Neural cell (in vitro differentiated cells): ENCODE results near the gene MED13L. TPM values are rescaled to one million over a fixed set of nuclear protein-coding genes. Genes with fewer than 3 reads are reported as not detected.

Experiments used
- H2AFZ ChIP-seq: fragments of 200-600, 300-800 bp; sonication (generic), shearing (Covaris generic); 2 replicates; pipeline ENCODE4 v1.6.0; 2014; ENCODE audit warnings: low read depth, mild to moderate bottlenecking, antibody characterized with exemption, low read length, moderate library complexity
- H3F3A ChIP-seq: fragments of 200-600 bp; shearing (Covaris generic); 2 replicates; pipeline ENCODE4 v1.6.1; 2016; ENCODE audit warnings: mild to moderate bottlenecking, moderate library complexity, mixed read lengths, antibody characterized with exemption, low read length; ENCODE audit not compliant: insufficient read depth, poor library complexity, severe bottlenecking
- H3K27ac ChIP-seq: fragments of 200-600, 300-800 bp; sonication (generic), shearing (Covaris generic); 2 replicates; pipeline ENCODE4 v1.5.1; 2014; ENCODE audit warnings: mild to moderate bottlenecking, low read length, moderate library complexity
- H3K27me3 ChIP-seq: fragments of 300-800, 200-600 bp; sonication (generic), shearing (Covaris generic); 2 replicates; pipeline ENCODE4 v1.6.0; 2014; ENCODE audit warnings: mild to moderate bottlenecking, low read depth, low read length, moderate library complexity; ENCODE audit not compliant: insufficient read depth
- H3K36me3 ChIP-seq: fragments of 300-800, 200-600 bp; sonication (generic), shearing (Covaris generic); 2 replicates; pipeline ENCODE4 v1.5.1; 2014; ENCODE audit warnings: mild to moderate bottlenecking, antibody characterized with exemption, low read length, moderate library complexity; ENCODE audit not compliant: insufficient read depth
- H3K4me2 ChIP-seq: fragments of 300-800, 200-600 bp; sonication (generic), shearing (Covaris generic); 2 replicates; pipeline ENCODE4 v1.6.0; 2014; ENCODE audit warnings: mild to moderate bottlenecking, low read length
- H3K4me3 ChIP-seq: fragments of 300-800, 200-600 bp; sonication (generic), shearing (Covaris generic); 2 replicates; pipeline ENCODE4 v1.5.1; 2014; ENCODE audit warnings: mild to moderate bottlenecking, low read length, moderate library complexity
- H3K79me2 ChIP-seq: fragments of 200-600 bp; shearing (Covaris generic); replicated peaks from 2 replicates; pipeline ENCODE4 v1.6.0; 2014; ENCODE audit warnings: mild to moderate bottlenecking, low read length, moderate library complexity; ENCODE audit not compliant: insufficient read depth
- H3K9ac ChIP-seq: fragments of 300-800, 200-600 bp; sonication (generic), shearing (Covaris generic); 2 replicates; pipeline ENCODE4 v1.6.1; 2016; ENCODE audit warnings: mild to moderate bottlenecking, low read length, mixed read lengths
- H3K9me2 ChIP-seq: fragments of 200-600 bp; shearing (Covaris generic); 2 replicates; pipeline ENCODE4 v1.6.1; 2016; ENCODE audit warnings: mild to moderate bottlenecking, low read length, mixed read lengths; ENCODE audit not compliant: insufficient read depth
- H3K9me3 ChIP-seq: fragments of 200-600, 300-800 bp; sonication (generic), shearing (Covaris generic); 2 replicates; pipeline ENCODE4 v1.6.1; 2016; ENCODE audit warnings: mild to moderate bottlenecking, mixed run types, low read length, moderate library complexity, mixed read lengths
- H4K20me1 ChIP-seq: fragments of 200-600 bp; shearing (Covaris generic); 2 replicates; pipeline ENCODE4 v1.6.1; 2016; ENCODE audit warnings: mild to moderate bottlenecking, mixed run types; ENCODE audit not compliant: insufficient read depth
- CTCF ChIP-seq: fragments of 450-650 bp; IDR thresholded peaks from 2 replicates; pipeline ENCODE4 v1.5.1; 2014; ENCODE audit warnings: antibody characterized with exemption, mild to moderate bottlenecking, moderate library complexity; ENCODE audit not compliant: poor library complexity, severe bottlenecking
- EP300 ChIP-seq: fragments of 450-650 bp; conservative IDR thresholded peaks from 2 replicates; pipeline ENCODE4 v1.6.1; 2014; ENCODE audit warnings: antibody characterized with exemption, mild to moderate bottlenecking, moderate library complexity; ENCODE audit not compliant: poor library complexity, severe bottlenecking
- EZH2 ChIP-seq: fragments of 200-600, 300-800 bp; shearing (Covaris generic), sonication (generic); IDR thresholded peaks from 2 replicates; pipeline ENCODE4 v1.6.1; 2014; ENCODE audit warnings: antibody characterized with exemption, low read length, borderline replicate concordance, mild to moderate bottlenecking; ENCODE audit not compliant: insufficient read depth, poor library complexity, severe bottlenecking
- MXI1 ChIP-seq: fragments of 450-650 bp; conservative IDR thresholded peaks from 2 replicates; pipeline ENCODE4 v1.6.1; 2014; ENCODE audit warnings: antibody characterized with exemption, mild to moderate bottlenecking; ENCODE audit not compliant: poor library complexity, severe bottlenecking
- POLR2AphosphoS5 ChIP-seq: IDR thresholded peaks from 2 replicates; pipeline ENCODE4 v1.6.1; 2012
- RAD21 ChIP-seq: fragments of 450-650 bp; conservative IDR thresholded peaks from 2 replicates; pipeline ENCODE4 v1.6.1; 2014; ENCODE audit warnings: antibody characterized with exemption, mild to moderate bottlenecking, moderate library complexity
- REST ChIP-seq: IDR thresholded peaks from 2 replicates; pipeline ENCODE4 v1.6.1; 2012; ENCODE audit warnings: borderline replicate concordance
- SMC3 ChIP-seq: fragments of 450-650 bp; conservative IDR thresholded peaks from 2 replicates; pipeline ENCODE4 v1.6.1; 2014; ENCODE audit warnings: antibody characterized with exemption, mild to moderate bottlenecking, moderate library complexity; ENCODE audit not compliant: poor library complexity
- TAF1 ChIP-seq: IDR thresholded peaks from 2 replicates; pipeline ENCODE4 v1.6.1; 2012; ENCODE audit warnings: low read depth
- polyA plus RNA-seq: library from polyadenylated mRNA; depleted of rRNA; stranded (reverse); fragments of >200 nt; gene quantifications from 2 replicates; pipeline ENCODE4 v1.2.3, GENCODE V29; 2014

The MED13L gene
- polyA plus RNA-seq, 1 donor from 2014 or later: 38.9 TPM

- Histone ChIP-seq H3K4me2 (no peak overlapping the region), H3K79me2 (no peaks in the 10 kb centered on the region), H3K27ac (no peak overlapping the region), H2AFZ (no peak overlapping the region), H3K9me2 (no peaks in the 10 kb centered on the region), H3K9me3 (no peaks in the 10 kb centered on the region), H4K20me1 (no peaks in the 10 kb centered on the region), H3F3A (no peaks in the 10 kb centered on the region), H3K4me3 (no peak overlapping the region), H3K27me3 (no peaks in the 10 kb centered on the region), H3K36me3 (no peaks in the 10 kb centered on the region), H3K9ac (no peak overlapping the region)
- no peak for TF ChIP-seq MXI1
- TF ChIP-seq RAD21: no peak
- no peak for TF ChIP-seq SMC3
- no peak for TF ChIP-seq POLR2AphosphoS5
- no peak for TF ChIP-seq TAF1
- no peak for TF ChIP-seq CTCF
- TF ChIP-seq EP300: no peak
- no peak for TF ChIP-seq REST
- no peak for TF ChIP-seq EZH2
Measured at GRCh38 chr12:116087399-116087798, 190.1 kb downstream of the MED13L start.

GRCh38 chr12:116080415-116080814 is 197.1 kb downstream of the MED13L start:
- Histone ChIP-seq H3K79me2 (peaks cover 6% of the 10 kb centered on the region), H3K9ac (no peak overlapping the region)

More at GRCh38 chr12:116080415-116080814, 197.1 kb downstream of the MED13L start:
- Histone ChIP-seq H3K36me3 (no peaks in the 10 kb centered on the region), H2AFZ (no peak overlapping the region), H3K9me3 (no peaks in the 10 kb centered on the region), H3K4me3 (no peak overlapping the region), H3K9me2 (no peaks in the 10 kb centered on the region), H4K20me1 (no peaks in the 10 kb centered on the region), H3K4me2 (no peak overlapping the region), H3K27me3 (no peaks in the 10 kb centered on the region), H3F3A (no peaks in the 10 kb centered on the region), H3K27ac (no peak overlapping the region)
- TF ChIP-seq CTCF (no peak), TAF1 (no peak), SMC3 (no peak), MXI1 (no peak), POLR2AphosphoS5 (no peak), EZH2 (no peak), REST (no peak), EP300 (no peak), RAD21 (no peak)
